H9 (cell line): ENCODE data around the gene SLC2A5. TPM values are rescaled to one million over a fixed set of nuclear protein-coding genes. Genes with fewer than 3 reads are reported as not detected.
"Not testable (repeated sequence)": the region's sequence is repeated elsewhere in the genome, so short reads cannot be mapped to it uniquely, and the experiment has no call there.

Experiments
- DNase-seq: peaks from one replicate; pipeline ENCODE4 v3.0.0-alpha.2; 2017
- H2AFZ ChIP-seq: one replicate; pipeline ENCODE4 v1.6.1; 2013; ENCODE audit warnings: mild to moderate bottlenecking, low read length, control low read depth, moderate library complexity
- H2AK5ac ChIP-seq: 2 replicates; pipeline ENCODE4 v1.6.1; 2013; ENCODE audit warnings: low read length, control low read depth, mixed read lengths; ENCODE audit not compliant: insufficient read length
- H2BK120ac ChIP-seq: one replicate; pipeline ENCODE4 v1.6.1; 2013; ENCODE audit warnings: low read depth, mild to moderate bottlenecking, low read length, control low read depth, inconsistent platforms; ENCODE audit not compliant: poor library complexity, severe bottlenecking
- H2BK12ac ChIP-seq: 2 replicates; pipeline ENCODE4 v1.6.1; 2013; ENCODE audit warnings: low read length, control low read depth, mixed read lengths, low read depth; ENCODE audit not compliant: insufficient read length
- H2BK15ac ChIP-seq: 2 replicates; pipeline ENCODE4 v1.6.1; 2013; ENCODE audit warnings: low read depth, low read length, control low read depth
- H2BK20ac ChIP-seq: one replicate; pipeline ENCODE4 v1.6.1; 2013; ENCODE audit warnings: low read depth, mild to moderate bottlenecking, low read length, control low read depth, inconsistent platforms; ENCODE audit not compliant: poor library complexity, severe bottlenecking
- H2BK5ac ChIP-seq: 2 replicates; pipeline ENCODE4 v1.6.1; 2013; ENCODE audit warnings: low read length, control low read depth, mixed read lengths; ENCODE audit not compliant: insufficient read length
- H3K14ac ChIP-seq: 2 replicates; pipeline ENCODE4 v1.6.1; 2013; ENCODE audit warnings: low read length, control low read depth; ENCODE audit not compliant: insufficient read depth
- H3K18ac ChIP-seq: 2 replicates; pipeline ENCODE4 v1.6.1; 2013; ENCODE audit warnings: low read depth, mild to moderate bottlenecking, mixed read lengths, low read length, control low read depth; ENCODE audit not compliant: insufficient read length
- H3K23ac ChIP-seq: 2 replicates; pipeline ENCODE4 v1.6.1; 2013; ENCODE audit warnings: low read length, control low read depth, mixed read lengths, low read depth; ENCODE audit not compliant: insufficient read length
- H3K23me2 ChIP-seq: 2 replicates; pipeline ENCODE4 v1.6.1; 2013; ENCODE audit warnings: low read depth, mild to moderate bottlenecking, mixed read lengths, low read length, control low read depth; ENCODE audit not compliant: insufficient read length, poor library complexity, severe bottlenecking
- H3K27ac ChIP-seq: 2 replicates; pipeline ENCODE4 v1.5.1; 2013; ENCODE audit warnings: low read length, control low read depth, mixed read lengths, low read depth; ENCODE audit not compliant: insufficient read length
- H3K27me3 ChIP-seq: 2 replicates; pipeline ENCODE4 v1.6.1; 2013; ENCODE audit warnings: low read length, control low read depth, inconsistent platforms; ENCODE audit not compliant: insufficient read depth
- H3K4ac ChIP-seq: 2 replicates; pipeline ENCODE4 v1.6.1; 2013; ENCODE audit warnings: low read depth, mild to moderate bottlenecking, control low read depth, inconsistent platforms, low read length, moderate library complexity
- H3K4me1 ChIP-seq: 2 replicates; pipeline ENCODE4 v1.6.1; 2013; ENCODE audit warnings: low read length, control low read depth, inconsistent platforms; ENCODE audit not compliant: insufficient read depth
- H3K4me2 ChIP-seq: 2 replicates; pipeline ENCODE4 v1.6.1; 2013; ENCODE audit warnings: low read length, control low read depth, mixed read lengths; ENCODE audit not compliant: insufficient read length, insufficient read depth
- H3K56ac ChIP-seq: 2 replicates; pipeline ENCODE4 v1.6.1; 2013; ENCODE audit warnings: low read depth, mild to moderate bottlenecking, mixed read lengths, low read length, control low read depth; ENCODE audit not compliant: insufficient read length
- H3K79me1 ChIP-seq: 2 replicates; pipeline ENCODE4 v1.6.1; 2013; ENCODE audit warnings: low read depth, mild to moderate bottlenecking, moderate library complexity, low read length, control low read depth, inconsistent platforms; ENCODE audit not compliant: insufficient read depth, poor library complexity, severe bottlenecking
- H3K79me2 ChIP-seq: 2 replicates; pipeline ENCODE4 v1.6.1; 2013; ENCODE audit warnings: low read length, control low read depth, inconsistent platforms; ENCODE audit not compliant: insufficient read depth
- H3K9ac ChIP-seq: 2 replicates; pipeline ENCODE4 v1.6.1; 2013; ENCODE audit warnings: low read length, control low read depth, mixed read lengths; ENCODE audit not compliant: insufficient read length; ENCODE audit errors: extremely low read depth
- H3K9me3 ChIP-seq: one replicate; pipeline ENCODE4 v1.6.1; 2013; ENCODE audit warnings: low read depth, low read length, inconsistent platforms; ENCODE audit not compliant: control insufficient read depth
- H3T11ph ChIP-seq: one replicate; pipeline ENCODE4 v1.6.1; 2013; ENCODE audit warnings: mild to moderate bottlenecking, low read length, control low read depth, inconsistent platforms
- H4K20me1 ChIP-seq: one replicate; pipeline ENCODE4 v1.6.1; 2013; ENCODE audit not compliant: control insufficient read depth, insufficient read length, insufficient read depth
- H4K5ac ChIP-seq: 2 replicates; pipeline ENCODE4 v1.6.1; 2013; ENCODE audit warnings: low read depth, mild to moderate bottlenecking, mixed read lengths, low read length, control low read depth; ENCODE audit not compliant: insufficient read length
- H4K8ac ChIP-seq: replicated peaks from 2 replicates; pipeline ENCODE4 v1.6.1; 2013; ENCODE audit warnings: low read length, control low read depth, mixed read lengths, low read depth; ENCODE audit not compliant: insufficient read length
- H4K91ac ChIP-seq: 2 replicates; pipeline ENCODE4 v1.6.1; 2013; ENCODE audit warnings: low read depth, mild to moderate bottlenecking, moderate library complexity, mixed read lengths, low read length, control low read depth; ENCODE audit not compliant: insufficient read length
- H3K27ac Mint-ChIP-seq, 3 experiments: 2 replicates in 2 of 3; 3 replicates in 1 of 3; pipeline ENCODE4 v1.8.0; 2020 to 2021; ENCODE audit warnings: mixed read lengths in 3 of 3, mild to moderate bottlenecking in 1 of 3, moderate library complexity in 1 of 3
- H3K27me3 Mint-ChIP-seq: 2 replicates; pipeline ENCODE4 v1.8.0; 2021; ENCODE audit warnings: low read depth, mild to moderate bottlenecking, moderate library complexity, mixed read lengths
- H3K36me3 Mint-ChIP-seq, 3 experiments: 2 replicates in 2 of 3; 3 replicates in 1 of 3; pipeline ENCODE4 v1.8.0; 2020 to 2021; ENCODE audit warnings: low read depth in 3 of 3, mixed read lengths in 3 of 3; ENCODE audit not compliant: insufficient read depth in 1 of 3
- H3K4me1 Mint-ChIP-seq, 2 experiments: 2 replicates each; pipeline ENCODE4 v1.8.0; 2020; ENCODE audit warnings: mixed read lengths in 2 of 2
- H3K4me3 Mint-ChIP-seq, 2 experiments: 2 replicates in 1 of 2; 3 replicates in 1 of 2; pipeline ENCODE4 v1.8.0; 2020 to 2021; ENCODE audit warnings: mild to moderate bottlenecking in 2 of 2, mixed read lengths in 2 of 2, moderate library complexity in 1 of 2
- H3K9me3 Mint-ChIP-seq, 2 experiments: 2 replicates in 1 of 2; 3 replicates in 1 of 2; pipeline ENCODE4 v1.8.0; 2020; ENCODE audit warnings: mild to moderate bottlenecking in 2 of 2, mixed read lengths in 2 of 2, moderate library complexity in 1 of 2
- WGBS: extraction: QIAGEN DNeasy Blood & Tissue Kit; methylation state at CpG from one replicate; pipeline ENCODE4 v1.1.7; 2013; ENCODE audit warnings: missing lambda C conversion rate, low lambda C conversion rate, mixed read lengths; ENCODE audit not compliant: insufficient read length; ENCODE audit errors: extremely low coverage; 5-methylcytosine and 5-hydroxymethylcytosine counted together
- total RNA-seq: library from RNA; stranded (reverse); gene quantifications from 2 replicates; pipeline ENCODE4 v1.2.1, GENCODE V29; 2021
- TF ChIP-seq, protein P1 (sequence below): fragments of 200-600 bp; sonication (generic); conservative IDR thresholded peaks from 3 replicates; pipeline ENCODE4 v1.8.0; 2021; ENCODE audit warnings: antibody characterized with exemption, mild to moderate bottlenecking

The SLC2A5 gene
- total RNA-seq, 1 experiment from 2014 or later = not detected

GRCh38 chr1:9031484-9032259 lies 37.8 kb downstream of the SLC2A5 start:
- Histone ChIP-seq H2AFZ (no peak overlapping the region), H3K18ac (no peak overlapping the region), H3K4me2 (no peak overlapping the region), H2BK120ac (no peak overlapping the region), H3K56ac (no peak overlapping the region), H3K14ac (no peak overlapping the region; the same call in 1 of the 2 replicates), H4K91ac (no peak overlapping the region), H3K4me1 (no peaks in the 10 kb centered on the region), H3K27ac (no peak overlapping the region), H4K8ac (no peak overlapping the region), H4K5ac (no peak overlapping the region), H2BK20ac (no peak overlapping the region), H2BK5ac (no peak overlapping the region), H2BK15ac (no peak overlapping the region), H4K20me1 (no peaks in the 10 kb centered on the region), H3K23ac (no peak overlapping the region), H2AK5ac (no peak overlapping the region), H3K79me1 (no peaks in the 10 kb centered on the region), H3K23me2 (no peaks in the 10 kb centered on the region), H3K27me3 (no peaks in the 10 kb centered on the region), H3K4ac (no peak overlapping the region), H2BK12ac (no peak overlapping the region), H3T11ph (no peak overlapping the region), H3K79me2 (no peaks in the 10 kb centered on the region), H3K9ac (no peak overlapping the region), H3K9me3 (peaks cover 14% of the 10 kb centered on the region)
- Mint-ChIP-seq H3K4me1 (peaks cover 10 to 11% of the 10 kb centered on the region in 2 experiments), H3K4me3 (no peak overlapping the region), H3K36me3 (peaks cover 2 to 26% (median 6%) of the 10 kb centered on the region in 3 experiments; a peak in 5 of 7 replicates), H3K27ac (no peak overlapping the region), H3K9me3 (peaks cover 29 to 37% of the 10 kb centered on the region in 2 experiments), H3K27me3 (peaks cover 8% of the 10 kb centered on the region)
- no peak for DNase-seq
- TF ChIP-seq, protein P1, sequence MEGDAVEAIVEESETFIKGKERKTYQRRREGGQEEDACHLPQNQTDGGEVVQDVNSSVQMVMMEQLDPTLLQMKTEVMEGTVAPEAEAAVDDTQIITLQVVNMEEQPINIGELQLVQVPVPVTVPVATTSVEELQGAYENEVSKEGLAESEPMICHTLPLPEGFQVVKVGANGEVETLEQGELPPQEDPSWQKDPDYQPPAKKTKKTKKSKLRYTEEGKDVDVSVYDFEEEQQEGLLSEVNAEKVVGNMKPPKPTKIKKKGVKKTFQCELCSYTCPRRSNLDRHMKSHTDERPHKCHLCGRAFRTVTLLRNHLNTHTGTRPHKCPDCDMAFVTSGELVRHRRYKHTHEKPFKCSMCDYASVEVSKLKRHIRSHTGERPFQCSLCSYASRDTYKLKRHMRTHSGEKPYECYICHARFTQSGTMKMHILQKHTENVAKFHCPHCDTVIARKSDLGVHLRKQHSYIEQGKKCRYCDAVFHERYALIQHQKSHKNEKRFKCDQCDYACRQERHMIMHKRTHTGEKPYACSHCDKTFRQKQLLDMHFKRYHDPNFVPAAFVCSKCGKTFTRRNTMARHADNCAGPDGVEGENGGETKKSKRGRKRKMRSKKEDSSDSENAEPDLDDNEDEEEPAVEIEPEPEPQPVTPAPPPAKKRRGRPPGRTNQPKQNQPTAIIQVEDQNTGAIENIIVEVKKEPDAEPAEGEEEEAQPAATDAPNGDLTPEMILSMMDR = no peak
- WGBS = no CpG with 5 or more reads among the region's 12 CpGs

DNA sequence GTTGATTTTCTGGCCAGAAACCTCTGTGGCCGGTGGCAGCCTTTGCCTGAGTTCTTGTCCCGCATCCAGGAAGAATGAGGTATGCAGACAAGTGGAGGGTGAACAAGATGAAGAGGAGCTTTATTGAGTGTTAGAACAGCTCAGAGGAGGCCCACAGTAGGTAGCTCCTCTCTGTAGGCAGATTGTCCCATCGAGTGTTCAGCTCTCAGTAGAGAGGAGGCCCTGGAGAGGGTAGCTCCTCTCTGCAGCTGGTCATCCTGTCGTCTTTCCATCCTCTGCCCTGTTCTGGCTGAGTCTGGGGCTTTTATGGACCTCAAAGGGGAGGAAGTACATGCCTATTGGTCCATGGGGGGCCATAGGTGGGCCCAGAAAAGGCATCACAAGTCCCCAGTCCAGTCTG lies 38.4 kb downstream of the SLC2A5 start:
- peaks cover 29 to 37% of the 10 kb centered on the region in 2 experiments for H3K9me3 Mint-ChIP-seq
- not testable (repeated sequence) for H3K4me3 Mint-ChIP-seq, H2BK20ac ChIP-seq, H3K4me2 ChIP-seq, H4K8ac ChIP-seq, H2AFZ ChIP-seq, H3K23ac ChIP-seq, H3K79me1 ChIP-seq, H3K27me3 ChIP-seq, H2AK5ac ChIP-seq, H4K91ac ChIP-seq, H3K27me3 Mint-ChIP-seq, H4K5ac ChIP-seq, H3K56ac ChIP-seq, H3K27ac Mint-ChIP-seq, H3K9ac ChIP-seq, H3K4ac ChIP-seq, H3K4me1 ChIP-seq, H3K27ac ChIP-seq, H2BK15ac ChIP-seq, DNase-seq, H2BK5ac ChIP-seq, H3T11ph ChIP-seq, H2BK12ac ChIP-seq, H2BK120ac ChIP-seq, H3K79me2 ChIP-seq, H4K20me1 ChIP-seq, H3K23me2 ChIP-seq, H3K14ac ChIP-seq, H3K18ac ChIP-seq
- H3K36me3 Mint-ChIP-seq = peaks cover 2 to 26% (median 6%) of the 10 kb centered on the region in 3 experiments; a peak in 5 of 7 replicates
- no CpG with 5 or more reads among the region's 4 CpGs for WGBS
- H3K4me1 Mint-ChIP-seq = peaks cover 10 to 11% of the 10 kb centered on the region in 2 experiments
- peaks cover 14% of the 10 kb centered on the region for H3K9me3 ChIP-seq
